ENCODE results near the gene MYL11.
A peak's percentile ranks its signal among the peaks of the same experiment; 100 is the strongest.

The MYL11 gene

DNA sequence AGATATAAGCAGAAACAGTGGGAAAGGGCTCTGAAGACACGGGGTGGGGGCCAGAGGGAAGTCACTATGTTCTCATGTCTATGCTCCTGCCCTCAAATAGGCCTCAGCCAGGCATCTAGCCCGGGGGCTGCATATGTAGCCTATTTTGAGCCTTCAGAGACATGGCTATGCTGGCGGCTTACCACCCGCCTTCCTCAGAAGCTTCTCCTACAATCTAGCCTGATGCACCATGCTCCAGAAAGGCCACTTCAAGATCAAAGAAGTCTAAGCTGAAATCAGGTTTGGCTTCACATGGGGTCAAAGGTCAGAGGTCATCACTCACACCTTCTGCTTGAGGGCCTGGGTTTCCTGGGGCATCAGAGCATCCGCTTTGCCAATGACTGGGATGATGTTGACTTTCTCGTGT is 6.2 kb downstream of the MYL11 start:
- H3K9ac ChIP-seq (ENCODE audit: low read depth, low read length): peak overlapping the region; percentile 87
- no peaks in the 10 kb centered on the region for H3K27me3 ChIP-seq (ENCODE audit: insufficient read depth, low read length, poor library complexity)
- no peak overlapping the region for H2AFZ ChIP-seq (ENCODE audit: low read depth, low read length)
- H3K79me2 ChIP-seq (ENCODE audit: insufficient read depth, low read length): peaks cover 48% of the 10 kb centered on the region
- H3K4me1 ChIP-seq (ENCODE audit: insufficient read depth, low read length): peaks cover 81% of the 10 kb centered on the region
- peak overlapping the region; percentile 99 for H3K27ac ChIP-seq (ENCODE audit: low read length)
- H3K4me3 ChIP-seq (ENCODE audit: low read depth in 1 of 2, low read length in 2 of 2): peak overlapping the region in 1 of 2 experiments; percentile 73; a peak in 2 of 4 replicates
- no peak for DNase-seq
- no peaks in the 10 kb centered on the region for H3K9me3 ChIP-seq (ENCODE audit: insufficient read depth, low read length, severe bottlenecking)
- peak overlapping the region; percentile 92 for H3K4me2 ChIP-seq (ENCODE audit: insufficient read depth, low read length)
- no peak for TF ChIP-seq EZH2 (IDR thresholded peaks at IDR 0.05; ENCODE audit: borderline replicate concordance, low read depth, low read length, severe bottlenecking)
- TF ChIP-seq, protein P1, sequence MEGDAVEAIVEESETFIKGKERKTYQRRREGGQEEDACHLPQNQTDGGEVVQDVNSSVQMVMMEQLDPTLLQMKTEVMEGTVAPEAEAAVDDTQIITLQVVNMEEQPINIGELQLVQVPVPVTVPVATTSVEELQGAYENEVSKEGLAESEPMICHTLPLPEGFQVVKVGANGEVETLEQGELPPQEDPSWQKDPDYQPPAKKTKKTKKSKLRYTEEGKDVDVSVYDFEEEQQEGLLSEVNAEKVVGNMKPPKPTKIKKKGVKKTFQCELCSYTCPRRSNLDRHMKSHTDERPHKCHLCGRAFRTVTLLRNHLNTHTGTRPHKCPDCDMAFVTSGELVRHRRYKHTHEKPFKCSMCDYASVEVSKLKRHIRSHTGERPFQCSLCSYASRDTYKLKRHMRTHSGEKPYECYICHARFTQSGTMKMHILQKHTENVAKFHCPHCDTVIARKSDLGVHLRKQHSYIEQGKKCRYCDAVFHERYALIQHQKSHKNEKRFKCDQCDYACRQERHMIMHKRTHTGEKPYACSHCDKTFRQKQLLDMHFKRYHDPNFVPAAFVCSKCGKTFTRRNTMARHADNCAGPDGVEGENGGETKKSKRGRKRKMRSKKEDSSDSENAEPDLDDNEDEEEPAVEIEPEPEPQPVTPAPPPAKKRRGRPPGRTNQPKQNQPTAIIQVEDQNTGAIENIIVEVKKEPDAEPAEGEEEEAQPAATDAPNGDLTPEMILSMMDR (IDR thresholded peaks at IDR 0.05; ENCODE audit: borderline replicate concordance, extremely low read depth, low read length, poor library complexity, severe bottlenecking): no peak
- peaks cover 18% of the 10 kb centered on the region for H3K36me3 ChIP-seq (ENCODE audit: insufficient read depth, low read length)
- H4K20me1 ChIP-seq (ENCODE audit: insufficient read depth, low read length): peaks cover 3% of the 10 kb centered on the region; the same call in 1 of the 2 replicates
- ATAC-seq (ENCODE audit: insufficient read depth, low read depth): no peak

DNA sequence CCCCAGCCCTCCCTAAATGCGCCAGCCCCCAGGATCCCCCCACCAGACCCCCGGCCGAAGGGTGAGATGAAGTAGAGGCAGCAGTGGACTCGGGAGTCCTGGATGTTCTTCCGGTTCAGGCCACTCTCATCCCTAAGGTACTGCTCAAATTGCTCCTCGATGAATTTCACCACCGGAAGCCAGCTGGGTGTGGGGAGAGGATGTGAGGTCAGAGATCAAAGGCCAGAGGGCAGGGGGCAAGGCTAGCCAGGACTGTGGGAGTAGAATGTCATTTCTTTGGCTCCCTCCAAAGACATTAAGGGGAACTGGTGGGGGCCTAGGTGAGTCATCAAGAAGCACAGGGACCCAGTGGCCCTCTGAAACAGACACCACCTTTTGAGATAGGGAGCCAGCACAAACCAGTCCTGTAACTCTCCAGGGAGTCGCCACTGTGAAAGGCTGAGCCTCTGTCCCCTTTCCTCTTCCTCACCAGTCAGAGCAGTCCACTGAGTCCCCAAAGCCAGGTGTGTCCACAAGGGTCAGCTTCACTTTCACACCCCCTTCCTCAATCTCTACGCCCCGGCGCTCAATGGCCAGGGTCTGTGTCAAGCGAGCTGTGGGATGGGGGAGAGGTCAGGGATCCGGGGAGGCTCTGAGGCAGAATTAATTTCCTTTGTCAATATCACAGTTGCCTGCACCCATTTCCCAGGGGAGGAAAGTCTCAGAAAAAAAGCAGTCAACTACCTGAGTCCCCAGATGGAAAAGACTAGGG is 6.9 kb downstream of the MYL11 start:
- Histone ChIP-seq H3K79me2 (ENCODE audit: insufficient read depth, low read length) (peaks cover 44% of the 10 kb centered on the region), H3K4me3 (ENCODE audit: low read depth in 1 of 2, low read length in 2 of 2) (peak overlapping the region; percentile 36 to 73), H3K36me3 (ENCODE audit: insufficient read depth, low read length) (peaks cover 18% of the 10 kb centered on the region), H3K9me3 (ENCODE audit: insufficient read depth, low read length, severe bottlenecking) (no peaks in the 10 kb centered on the region), H3K27ac (ENCODE audit: low read length) (peak overlapping the region; percentile 99), H2AFZ (ENCODE audit: low read depth, low read length) (peak overlapping the region; percentile 86), H3K4me1 (ENCODE audit: insufficient read depth, low read length) (peaks cover 78% of the 10 kb centered on the region), H3K27me3 (ENCODE audit: insufficient read depth, low read length, poor library complexity) (no peaks in the 10 kb centered on the region), H3K9ac (ENCODE audit: low read depth, low read length) (peak overlapping the region; percentile 87), H4K20me1 (ENCODE audit: insufficient read depth, low read length) (peaks cover 3% of the 10 kb centered on the region; the same call in 1 of the 2 replicates), H3K4me2 (ENCODE audit: insufficient read depth, low read length) (peak overlapping the region; percentile 92)
- no peak for ATAC-seq (ENCODE audit: insufficient read depth, low read depth)
- TF ChIP-seq EZH2 (IDR thresholded peaks at IDR 0.05; ENCODE audit: borderline replicate concordance, low read depth, low read length, severe bottlenecking): no peak
- TF ChIP-seq, protein P1 (IDR thresholded peaks at IDR 0.05; ENCODE audit: borderline replicate concordance, extremely low read depth, low read length, poor library complexity, severe bottlenecking): no peak
- peak; percentile 67 for DNase-seq

DNA sequence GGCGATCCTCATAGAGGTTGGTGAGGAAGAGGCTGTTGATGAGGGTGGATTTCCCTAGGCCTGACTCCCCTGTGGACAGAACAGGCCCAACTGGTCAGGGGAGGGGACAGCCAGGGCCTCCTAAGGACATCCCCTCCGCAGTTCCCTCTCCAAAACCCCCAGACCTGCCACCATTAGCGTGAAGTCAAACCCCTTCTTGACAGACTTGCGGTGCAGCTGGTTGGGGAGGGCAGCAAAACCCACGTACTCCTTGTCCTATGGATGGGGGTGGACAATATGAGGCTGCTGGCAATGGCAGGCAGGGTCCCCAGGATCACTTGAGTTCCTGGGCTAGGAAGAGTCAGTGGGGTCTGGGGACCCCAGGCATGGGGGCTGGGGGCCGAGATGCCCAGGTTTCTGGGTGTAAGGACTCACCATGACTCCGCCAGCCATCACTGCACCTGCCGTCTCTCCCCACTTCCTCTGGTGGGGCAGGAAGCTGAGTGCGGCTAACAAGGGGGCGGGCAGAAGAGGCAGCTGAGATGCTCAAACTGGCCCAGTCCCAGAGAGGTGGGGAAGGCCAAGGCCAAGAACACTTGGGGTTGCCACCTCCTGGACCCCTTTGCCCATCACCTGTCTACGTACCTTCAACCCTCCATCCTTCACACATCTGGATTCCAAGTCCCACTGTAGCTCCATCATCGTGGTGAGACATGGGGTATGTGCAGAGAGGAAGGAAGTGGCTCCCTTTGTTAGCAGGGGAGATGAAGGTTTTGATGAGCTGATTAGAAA is 7.7 kb downstream of the MYL11 start, which contains the start of gene SEPTIN1:
Gene SEPTIN1, minus strand, starts transcription at position 451 of the 771 bp plus-strand sequence. Its CDS starts 19 bp downstream, at position 432.
- H3K36me3 ChIP-seq (ENCODE audit: insufficient read depth, low read length): peaks cover 18% of the 10 kb centered on the region
- H3K9me3 ChIP-seq (ENCODE audit: insufficient read depth, low read length, severe bottlenecking): no peaks in the 10 kb centered on the region
- peak; percentile 66 for ATAC-seq (ENCODE audit: insufficient read depth, low read depth)
- peak within 1 kb of the TSS; percentile 36 to 73 for H3K4me3 ChIP-seq (ENCODE audit: low read depth in 1 of 2, low read length in 2 of 2)
- TF ChIP-seq, protein P1 (IDR thresholded peaks at IDR 0.05; ENCODE audit: borderline replicate concordance, extremely low read depth, low read length, poor library complexity, severe bottlenecking): peak; percentile 8
- TF ChIP-seq EZH2 (IDR thresholded peaks at IDR 0.05; ENCODE audit: borderline replicate concordance, low read depth, low read length, severe bottlenecking): no peak
- peak within 1 kb of the TSS; percentile 86 for H2AFZ ChIP-seq (ENCODE audit: low read depth, low read length)
- H3K27ac ChIP-seq (ENCODE audit: low read length): peak within 1 kb of the TSS; percentile 99
- H3K9ac ChIP-seq (ENCODE audit: low read depth, low read length): peak within 1 kb of the TSS; percentile 87
- H4K20me1 ChIP-seq (ENCODE audit: insufficient read depth, low read length): peaks cover 3% of the 10 kb centered on the region; the same call in 1 of the 2 replicates
- H3K79me2 ChIP-seq (ENCODE audit: insufficient read depth, low read length): peaks cover 36% of the 10 kb centered on the region
- H3K4me1 ChIP-seq (ENCODE audit: insufficient read depth, low read length): peaks cover 69% of the 10 kb centered on the region
- H3K27me3 ChIP-seq (ENCODE audit: insufficient read depth, low read length, poor library complexity): no peaks in the 10 kb centered on the region
- DNase-seq: peak; percentile 93
- H3K4me2 ChIP-seq (ENCODE audit: insufficient read depth, low read length): peak within 1 kb of the TSS; percentile 92
